ENCODE measurements around the gene TP53AIP1.

The TP53AIP1 gene

DNA sequence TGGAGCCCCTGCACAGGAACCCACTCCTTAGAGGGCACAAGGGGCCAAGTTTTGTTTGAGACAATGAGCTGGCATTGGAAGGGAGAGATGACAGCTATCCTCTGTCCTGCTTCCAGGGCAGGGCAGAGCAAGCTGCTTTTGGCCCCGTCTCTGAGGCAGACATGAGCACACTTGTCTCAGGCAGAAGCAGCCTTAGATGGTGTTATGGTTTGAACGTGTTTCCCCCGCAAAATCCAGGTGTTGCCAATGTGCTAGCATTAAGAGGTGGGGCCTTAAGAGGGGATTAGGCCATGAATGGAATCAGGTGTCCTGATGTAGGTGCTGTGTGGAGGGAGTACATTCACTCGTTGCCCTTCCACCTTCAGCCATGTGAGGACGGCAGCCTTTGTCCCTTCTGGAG, 2.5 kb downstream of the TP53AIP1 start:
- no peak overlapping the region for H3K4me3 ChIP-seq (ENCODE audit: low read length)
- TF ChIP-seq, protein P1, sequence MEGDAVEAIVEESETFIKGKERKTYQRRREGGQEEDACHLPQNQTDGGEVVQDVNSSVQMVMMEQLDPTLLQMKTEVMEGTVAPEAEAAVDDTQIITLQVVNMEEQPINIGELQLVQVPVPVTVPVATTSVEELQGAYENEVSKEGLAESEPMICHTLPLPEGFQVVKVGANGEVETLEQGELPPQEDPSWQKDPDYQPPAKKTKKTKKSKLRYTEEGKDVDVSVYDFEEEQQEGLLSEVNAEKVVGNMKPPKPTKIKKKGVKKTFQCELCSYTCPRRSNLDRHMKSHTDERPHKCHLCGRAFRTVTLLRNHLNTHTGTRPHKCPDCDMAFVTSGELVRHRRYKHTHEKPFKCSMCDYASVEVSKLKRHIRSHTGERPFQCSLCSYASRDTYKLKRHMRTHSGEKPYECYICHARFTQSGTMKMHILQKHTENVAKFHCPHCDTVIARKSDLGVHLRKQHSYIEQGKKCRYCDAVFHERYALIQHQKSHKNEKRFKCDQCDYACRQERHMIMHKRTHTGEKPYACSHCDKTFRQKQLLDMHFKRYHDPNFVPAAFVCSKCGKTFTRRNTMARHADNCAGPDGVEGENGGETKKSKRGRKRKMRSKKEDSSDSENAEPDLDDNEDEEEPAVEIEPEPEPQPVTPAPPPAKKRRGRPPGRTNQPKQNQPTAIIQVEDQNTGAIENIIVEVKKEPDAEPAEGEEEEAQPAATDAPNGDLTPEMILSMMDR (IDR thresholded peaks at IDR 0.05; ENCODE audit: insufficient read depth, low read depth, low read length, missing control alignments): no peak
- peak; percentile 85 for DNase-seq (ENCODE audit: low read depth)

DNA sequence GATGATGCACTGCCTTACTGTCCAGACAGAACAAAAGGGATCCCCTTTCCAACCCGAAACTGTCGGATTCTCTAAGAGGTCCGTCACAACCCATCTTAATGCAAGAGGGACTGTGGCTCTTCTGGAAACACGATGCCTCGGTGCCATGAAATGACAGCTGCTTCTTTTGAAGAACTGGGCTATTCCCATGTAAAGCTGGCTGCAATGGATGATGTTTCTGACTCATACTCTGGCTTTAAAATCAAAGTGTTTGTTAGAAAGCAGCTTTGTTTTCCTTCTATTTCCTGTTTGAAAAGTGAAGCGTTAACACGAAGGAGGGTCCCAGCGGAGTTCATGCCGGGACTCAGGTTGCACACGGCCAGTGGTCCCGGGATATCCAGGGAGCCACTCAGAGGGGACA, 3.1 kb downstream of the TP53AIP1 start:
- no peak overlapping the region for H3K4me3 ChIP-seq (ENCODE audit: low read length)
- TF ChIP-seq, protein P1 (IDR thresholded peaks at IDR 0.05; ENCODE audit: insufficient read depth, low read depth, low read length, missing control alignments): no peak
- DNase-seq (ENCODE audit: low read depth): peak; percentile 46

DNA sequence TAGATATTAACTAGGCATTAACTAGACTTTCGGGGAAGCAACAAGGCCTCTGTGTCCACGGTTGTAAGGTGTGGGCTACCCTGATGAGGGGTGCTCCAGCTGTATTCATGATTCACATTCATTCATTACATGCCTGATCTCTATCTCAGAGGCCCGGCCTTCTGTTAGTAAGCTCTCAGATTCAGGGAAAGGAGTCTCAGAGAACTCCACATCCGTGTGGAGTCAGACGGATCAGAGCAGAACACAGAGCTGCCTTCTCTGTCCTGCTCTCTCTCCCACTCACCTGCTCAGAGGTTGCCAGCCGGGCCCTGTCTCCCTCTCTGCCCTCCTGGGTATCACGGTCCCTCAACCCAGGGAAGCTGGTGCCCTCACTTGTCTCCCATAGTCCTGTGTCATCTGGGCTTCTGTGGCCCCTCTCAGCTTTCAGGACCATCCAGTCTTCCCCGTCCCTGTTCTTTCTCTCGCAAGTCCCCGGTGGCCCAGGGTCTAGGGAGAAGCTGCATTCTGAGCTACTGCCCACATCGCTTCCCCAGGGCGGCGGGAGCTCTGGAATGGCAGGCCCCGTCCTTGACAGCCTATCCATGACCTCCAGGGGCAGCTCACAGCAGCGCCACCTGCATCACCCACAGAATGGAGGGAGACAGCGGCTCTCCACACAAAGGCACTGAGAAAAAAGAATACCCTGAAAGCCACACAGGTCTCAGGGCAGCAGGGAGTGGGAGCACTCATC, 4.3 kb downstream of the TP53AIP1 start:
- no peak for DNase-seq (ENCODE audit: low read depth)
- TF ChIP-seq, protein P1 (IDR thresholded peaks at IDR 0.05; ENCODE audit: insufficient read depth, low read depth, low read length, missing control alignments): no peak
- H3K4me3 ChIP-seq (ENCODE audit: low read length): no peak overlapping the region

DNA sequence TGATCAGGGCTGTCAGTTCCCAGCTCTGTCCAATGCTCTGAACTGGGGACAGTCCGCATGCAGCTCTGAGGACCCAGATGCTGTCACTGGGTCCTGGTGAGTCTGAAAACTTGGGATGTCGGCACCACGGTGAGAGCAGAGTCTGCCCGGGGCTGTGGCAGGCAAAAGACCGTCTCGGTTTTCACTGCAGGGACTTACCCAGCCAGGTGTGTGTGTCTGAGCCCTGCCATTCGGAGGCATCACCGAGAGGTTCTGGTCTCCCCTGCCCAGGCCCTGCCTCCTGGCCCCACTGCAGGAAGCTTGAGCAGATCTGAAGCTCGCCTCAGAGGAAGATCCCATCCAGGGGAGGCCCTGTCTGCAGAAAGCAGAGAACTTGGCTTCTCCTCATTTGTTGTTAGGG, 5.2 kb downstream of the TP53AIP1 start:
- H3K4me3 ChIP-seq (ENCODE audit: low read length): no peak overlapping the region
- TF ChIP-seq, protein P1 (IDR thresholded peaks at IDR 0.05; ENCODE audit: insufficient read depth, low read depth, low read length, missing control alignments): no peak
- DNase-seq (ENCODE audit: low read depth): no peak

DNA sequence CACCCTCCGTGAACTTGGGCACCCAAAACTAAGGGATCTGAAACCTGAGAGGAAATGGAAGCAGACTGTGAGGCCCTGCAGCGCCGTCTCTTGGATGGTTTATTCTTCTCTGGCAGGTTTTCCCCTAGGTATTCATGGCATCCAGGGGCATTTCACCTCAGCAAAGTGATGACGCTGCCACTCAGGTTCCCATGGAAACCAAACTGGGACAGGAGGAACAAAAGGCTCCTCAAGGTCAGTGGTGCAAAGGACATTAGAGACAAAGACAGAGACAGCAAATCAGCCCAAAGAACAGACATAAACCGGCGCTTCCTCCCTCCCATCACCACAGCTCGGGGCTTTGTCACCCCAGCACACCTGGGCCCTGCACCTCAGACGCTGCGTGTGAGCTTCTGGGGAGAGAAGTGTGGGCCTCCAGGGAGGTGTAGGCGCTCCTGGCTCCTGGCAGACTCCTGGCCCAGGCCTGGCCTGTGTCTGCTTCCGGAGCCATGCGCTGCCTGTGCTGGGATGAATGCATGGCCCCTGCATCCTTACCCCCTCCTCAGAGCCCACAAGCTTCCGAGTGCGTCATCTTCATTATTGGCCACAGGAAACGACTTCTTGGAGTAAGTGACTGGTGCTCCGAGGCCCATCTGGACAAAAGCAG, 5.9 kb downstream of the TP53AIP1 start:
- H3K4me3 ChIP-seq (ENCODE audit: low read length): no peak overlapping the region
- no peak for DNase-seq (ENCODE audit: low read depth)

DNA sequence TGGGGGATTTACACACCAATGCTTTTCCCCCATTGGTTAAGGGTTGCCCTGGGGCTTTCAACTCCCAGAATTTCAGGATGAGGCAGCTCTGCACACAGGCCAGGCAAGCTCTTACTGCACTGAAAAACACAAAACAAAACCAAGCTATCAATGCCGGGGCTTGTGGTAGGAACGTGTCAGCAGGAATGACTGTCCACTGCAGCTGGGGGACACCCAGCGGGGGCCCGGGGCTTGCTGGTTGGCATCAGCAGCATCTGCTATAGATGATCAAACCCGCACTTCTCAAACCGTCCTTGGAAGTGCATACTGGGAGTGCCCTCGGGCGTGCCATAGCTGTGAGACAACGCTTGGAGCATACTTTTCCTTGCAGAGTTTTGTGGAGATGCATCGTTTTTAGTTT, 7.7 kb downstream of the TP53AIP1 start:
- no peak for DNase-seq (ENCODE audit: low read depth)
- no peak overlapping the region for H3K4me3 ChIP-seq (ENCODE audit: low read length)
- TF ChIP-seq, protein P1 (IDR thresholded peaks at IDR 0.05; ENCODE audit: insufficient read depth, low read depth, low read length, missing control alignments): no peak

More for the DNA sequence above, 5.9 kb downstream of the TP53AIP1 start:
- TF ChIP-seq, protein P1 (IDR thresholded peaks at IDR 0.05; ENCODE audit: insufficient read depth, low read depth, low read length, missing control alignments): no peak
